DOHH2 (cell line): ENCODE data around the gene STK4.

Experiments
- CTCF ChIP-seq: fragments of 200-600 bp; sonication (generic); IDR thresholded peaks from one replicate; pipeline ENCODE4 v1.5.1; 2014; ENCODE audit warnings: antibody characterized with exemption, mild to moderate bottlenecking, low read depth, low read length; ENCODE audit not compliant: poor library complexity, severe bottlenecking
- EZH2phosphoT487 ChIP-seq: fragments of 200-600 bp; sonication (generic); IDR thresholded peaks from 2 replicates; pipeline ENCODE4 v1.6.1; 2017; ENCODE audit warnings: borderline replicate concordance, mild to moderate bottlenecking, antibody characterized with exemption, low read length, moderate library complexity, mixed read lengths

DNA sequence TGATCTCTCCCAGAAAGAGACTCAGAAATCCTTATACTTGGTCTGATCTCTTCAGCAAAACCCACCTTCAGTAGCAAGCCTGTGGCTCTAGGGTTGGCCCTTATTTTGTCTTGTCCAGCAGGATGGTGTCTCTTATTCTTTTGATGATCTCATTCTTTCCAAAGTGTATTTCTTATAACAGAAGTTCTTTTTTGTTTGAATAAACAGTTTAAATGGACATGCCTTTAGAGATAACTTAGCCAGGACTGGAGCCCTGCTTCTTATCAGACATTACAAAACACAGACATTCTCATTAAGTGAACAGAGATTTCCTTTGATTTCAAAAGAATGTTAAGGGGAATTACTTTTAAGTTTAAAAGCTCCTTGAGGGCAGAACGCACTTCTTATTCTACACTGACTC is 102.9 kb downstream of the STK4 start:
- TF ChIP-seq EZH2phosphoT487, result no peak
- no peak for TF ChIP-seq CTCF
